ENCODE results near the gene RARRES1. TPM values are rescaled to one million over a fixed set of nuclear protein-coding genes. Genes with fewer than 3 reads are reported as not detected.

The RARRES1 gene
- total RNA-seq, 1 experiment from 2014 or later = 0.35 TPM

DNA sequence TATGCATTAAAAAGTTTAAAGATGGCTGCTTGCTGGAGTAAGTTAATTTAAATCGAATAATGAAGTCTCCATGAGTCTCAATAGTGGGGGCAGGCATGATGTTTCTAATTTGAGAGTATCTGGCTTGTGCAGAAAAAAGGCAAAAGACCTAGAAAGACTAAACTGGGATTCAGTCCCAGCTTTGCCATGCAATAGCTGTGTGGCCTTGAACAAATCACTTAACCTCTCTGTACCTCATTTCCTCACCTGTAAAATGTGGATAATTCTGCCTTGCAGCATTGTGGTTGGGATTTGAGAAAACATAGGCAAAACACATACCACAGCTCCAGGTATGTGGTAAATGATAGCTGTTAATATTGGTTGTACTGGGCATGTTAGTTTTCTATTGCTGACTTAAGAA lies 68.4 kb downstream of the RARRES1 start:
- ChIA-PET POLR2A (no interaction called here), CTCF (interaction anchor here (1.6 kb wide), 1 partner anchor 20 kb away, joined by 5 read pairs; the partner anchor contains the start of gene GFM1)
- no peak overlapping the region for H3K27ac Mint-ChIP-seq
- TF ChIP-seq ZNF232 (CRISPR knock-in tag; IDR thresholded peaks at IDR 0.05) = no peak
- TF ChIP-seq, protein P1, sequence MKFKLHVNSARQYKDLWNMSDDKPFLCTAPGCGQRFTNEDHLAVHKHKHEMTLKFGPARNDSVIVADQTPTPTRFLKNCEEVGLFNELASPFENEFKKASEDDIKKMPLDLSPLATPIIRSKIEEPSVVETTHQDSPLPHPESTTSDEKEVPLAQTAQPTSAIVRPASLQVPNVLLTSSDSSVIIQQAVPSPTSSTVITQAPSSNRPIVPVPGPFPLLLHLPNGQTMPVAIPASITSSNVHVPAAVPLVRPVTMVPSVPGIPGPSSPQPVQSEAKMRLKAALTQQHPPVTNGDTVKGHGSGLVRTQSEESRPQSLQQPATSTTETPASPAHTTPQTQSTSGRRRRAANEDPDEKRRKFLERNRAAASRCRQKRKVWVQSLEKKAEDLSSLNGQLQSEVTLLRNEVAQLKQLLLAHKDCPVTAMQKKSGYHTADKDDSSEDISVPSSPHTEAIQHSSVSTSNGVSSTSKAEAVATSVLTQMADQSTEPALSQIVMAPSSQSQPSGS (CRISPR knock-in tag; IDR thresholded peaks at IDR 0.05; ENCODE audit: borderline replicate concordance, low read depth) = no peak
- TF ChIP-seq, protein P2, sequence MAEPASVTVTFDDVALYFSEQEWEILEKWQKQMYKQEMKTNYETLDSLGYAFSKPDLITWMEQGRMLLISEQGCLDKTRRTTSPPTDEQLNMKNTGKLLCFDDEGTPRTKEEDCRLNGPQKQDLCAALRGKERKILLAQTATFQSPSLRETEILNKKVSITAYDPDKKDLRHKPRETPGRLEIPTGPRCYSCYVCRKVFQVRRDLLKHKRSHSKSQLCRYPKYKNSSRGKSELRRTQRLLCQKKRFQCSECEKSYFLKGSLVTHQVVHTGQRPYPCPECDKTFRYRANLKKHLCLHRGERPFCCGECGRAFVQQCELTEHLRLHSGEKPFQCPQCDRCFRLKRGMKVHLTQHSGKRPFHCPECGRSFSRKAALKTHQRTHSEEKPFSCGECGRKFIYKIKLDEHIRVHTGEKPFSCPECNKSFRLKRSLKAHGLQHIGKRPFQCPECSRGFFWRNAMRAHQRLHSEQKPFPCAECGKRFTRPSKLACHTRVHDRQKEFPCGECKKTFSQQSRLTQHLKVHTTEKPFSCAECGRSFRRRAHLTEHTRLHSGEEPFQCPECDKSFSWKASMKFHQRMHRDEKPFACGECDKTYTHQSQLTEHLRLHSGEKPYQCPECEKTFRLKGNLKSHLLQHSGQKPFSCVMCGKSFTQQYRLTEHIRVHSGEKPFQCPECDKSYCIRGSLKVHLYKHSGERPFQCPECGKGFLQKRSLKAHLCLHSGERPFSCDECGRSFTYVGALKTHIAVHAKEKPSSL (CRISPR knock-in tag; conservative IDR thresholded peaks at IDR 0.05) = no peak
- no peak for TF ChIP-seq KAT7 (CRISPR knock-in tag; IDR thresholded peaks at IDR 0.05; ENCODE audit: borderline replicate concordance)
- no peak for TF ChIP-seq ETV6 (CRISPR knock-in tag; IDR thresholded peaks at IDR 0.05)
- TF ChIP-seq NR1H2 (CRISPR knock-in tag; IDR thresholded peaks at IDR 0.05) = no peak
- TF ChIP-seq ZNF138 (CRISPR knock-in tag; conservative IDR thresholded peaks at IDR 0.05) = no peak
- no peak for TF ChIP-seq ZNF263 (CRISPR knock-in tag; IDR thresholded peaks at IDR 0.05; ENCODE audit: low read depth)
- TF ChIP-seq SMAD3 (CRISPR knock-in tag; IDR thresholded peaks at IDR 0.05; ENCODE audit: borderline replicate concordance) = no peak
- ATAC-seq = no peak
- H3K27me3 Mint-ChIP-seq (ENCODE audit: low read depth) = no peaks in the 10 kb centered on the region
- no peak overlapping the region for H3K4me3 Mint-ChIP-seq
- no peaks in the 10 kb centered on the region for H3K4me1 Mint-ChIP-seq
- H3K9me3 Mint-ChIP-seq = no peaks in the 10 kb centered on the region
- no peak for DNase-seq (ENCODE audit: low spot score)
- peaks cover 29% of the 10 kb centered on the region for H3K36me3 Mint-ChIP-seq

DNA sequence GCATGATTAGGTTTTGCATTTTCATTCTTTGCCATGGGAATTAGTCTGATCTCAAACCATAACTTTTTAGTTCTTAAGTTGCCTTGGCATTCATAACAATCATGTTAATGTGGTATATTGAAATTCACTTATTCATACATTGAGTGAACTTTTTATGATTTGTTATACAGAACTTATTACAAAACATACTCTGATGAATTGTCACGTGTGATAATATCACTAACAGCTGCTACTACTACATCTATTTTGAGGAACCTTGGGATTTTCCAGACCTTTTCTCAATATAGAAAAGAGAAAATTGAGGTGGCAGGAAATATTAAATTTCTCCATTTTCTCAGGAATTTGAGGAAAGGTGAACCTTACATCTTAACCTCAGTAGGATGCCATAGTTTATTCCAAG lies 69.0 kb downstream of the RARRES1 start:
- ChIA-PET POLR2A (no interaction called here), CTCF (no interaction called here)
- no peak for DNase-seq (ENCODE audit: low spot score)
- H3K9me3 Mint-ChIP-seq = no peaks in the 10 kb centered on the region
- no peak overlapping the region for H3K4me3 Mint-ChIP-seq
- no peaks in the 10 kb centered on the region for H3K4me1 Mint-ChIP-seq
- ATAC-seq = no peak
- H3K27me3 Mint-ChIP-seq (ENCODE audit: low read depth) = no peaks in the 10 kb centered on the region
- H3K36me3 Mint-ChIP-seq = peaks cover 28% of the 10 kb centered on the region
- H3K27ac Mint-ChIP-seq = no peak overlapping the region
- TF ChIP-seq IRF2 (CRISPR knock-in tag; IDR thresholded peaks at IDR 0.05; ENCODE audit: borderline replicate concordance, low read depth) (no peak), FOXK1 (CRISPR knock-in tag; IDR thresholded peaks at IDR 0.05) (no peak), ZNF232 (CRISPR knock-in tag; IDR thresholded peaks at IDR 0.05) (no peak), CBFB (CRISPR knock-in tag; IDR thresholded peaks at IDR 0.05; ENCODE audit: low read depth) (no peak), RORB (CRISPR knock-in tag; IDR thresholded peaks at IDR 0.05) (no peak), GRHL2 (CRISPR knock-in tag; IDR thresholded peaks at IDR 0.05; ENCODE audit: insufficient replicate concordance, severe bottlenecking) (no peak), SOX15 (CRISPR knock-in tag; IDR thresholded peaks at IDR 0.05) (no peak), CREM (CRISPR knock-in tag; IDR thresholded peaks at IDR 0.05) (no peak)
- TF ChIP-seq, protein P3, sequence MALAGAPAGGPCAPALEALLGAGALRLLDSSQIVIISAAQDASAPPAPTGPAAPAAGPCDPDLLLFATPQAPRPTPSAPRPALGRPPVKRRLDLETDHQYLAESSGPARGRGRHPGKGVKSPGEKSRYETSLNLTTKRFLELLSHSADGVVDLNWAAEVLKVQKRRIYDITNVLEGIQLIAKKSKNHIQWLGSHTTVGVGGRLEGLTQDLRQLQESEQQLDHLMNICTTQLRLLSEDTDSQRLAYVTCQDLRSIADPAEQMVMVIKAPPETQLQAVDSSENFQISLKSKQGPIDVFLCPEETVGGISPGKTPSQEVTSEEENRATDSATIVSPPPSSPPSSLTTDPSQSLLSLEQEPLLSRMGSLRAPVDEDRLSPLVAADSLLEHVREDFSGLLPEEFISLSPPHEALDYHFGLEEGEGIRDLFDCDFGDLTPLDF (CRISPR knock-in tag; IDR thresholded peaks at IDR 0.05) = no peak
- TF ChIP-seq, protein P4, sequence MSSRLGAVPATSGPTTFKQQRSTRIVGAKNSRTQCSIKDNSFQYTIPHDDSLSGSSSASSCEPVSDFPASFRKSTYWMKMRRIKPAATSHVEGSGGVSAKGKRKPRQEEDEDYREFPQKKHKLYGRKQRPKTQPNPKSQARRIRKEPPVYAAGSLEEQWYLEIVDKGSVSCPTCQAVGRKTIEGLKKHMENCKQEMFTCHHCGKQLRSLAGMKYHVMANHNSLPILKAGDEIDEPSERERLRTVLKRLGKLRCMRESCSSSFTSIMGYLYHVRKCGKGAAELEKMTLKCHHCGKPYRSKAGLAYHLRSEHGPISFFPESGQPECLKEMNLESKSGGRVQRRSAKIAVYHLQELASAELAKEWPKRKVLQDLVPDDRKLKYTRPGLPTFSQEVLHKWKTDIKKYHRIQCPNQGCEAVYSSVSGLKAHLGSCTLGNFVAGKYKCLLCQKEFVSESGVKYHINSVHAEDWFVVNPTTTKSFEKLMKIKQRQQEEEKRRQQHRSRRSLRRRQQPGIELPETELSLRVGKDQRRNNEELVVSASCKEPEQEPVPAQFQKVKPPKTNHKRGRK (CRISPR knock-in tag; IDR thresholded peaks at IDR 0.05; ENCODE audit: borderline replicate concordance) = no peak
- TF ChIP-seq, protein P5, sequence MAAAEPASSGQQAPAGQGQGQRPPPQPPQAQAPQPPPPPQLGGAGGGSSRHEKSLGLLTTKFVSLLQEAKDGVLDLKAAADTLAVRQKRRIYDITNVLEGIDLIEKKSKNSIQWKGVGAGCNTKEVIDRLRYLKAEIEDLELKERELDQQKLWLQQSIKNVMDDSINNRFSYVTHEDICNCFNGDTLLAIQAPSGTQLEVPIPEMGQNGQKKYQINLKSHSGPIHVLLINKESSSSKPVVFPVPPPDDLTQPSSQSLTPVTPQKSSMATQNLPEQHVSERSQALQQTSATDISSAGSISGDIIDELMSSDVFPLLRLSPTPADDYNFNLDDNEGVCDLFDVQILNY (CRISPR knock-in tag; IDR thresholded peaks at IDR 0.05) = no peak
- TF ChIP-seq, protein P6, sequence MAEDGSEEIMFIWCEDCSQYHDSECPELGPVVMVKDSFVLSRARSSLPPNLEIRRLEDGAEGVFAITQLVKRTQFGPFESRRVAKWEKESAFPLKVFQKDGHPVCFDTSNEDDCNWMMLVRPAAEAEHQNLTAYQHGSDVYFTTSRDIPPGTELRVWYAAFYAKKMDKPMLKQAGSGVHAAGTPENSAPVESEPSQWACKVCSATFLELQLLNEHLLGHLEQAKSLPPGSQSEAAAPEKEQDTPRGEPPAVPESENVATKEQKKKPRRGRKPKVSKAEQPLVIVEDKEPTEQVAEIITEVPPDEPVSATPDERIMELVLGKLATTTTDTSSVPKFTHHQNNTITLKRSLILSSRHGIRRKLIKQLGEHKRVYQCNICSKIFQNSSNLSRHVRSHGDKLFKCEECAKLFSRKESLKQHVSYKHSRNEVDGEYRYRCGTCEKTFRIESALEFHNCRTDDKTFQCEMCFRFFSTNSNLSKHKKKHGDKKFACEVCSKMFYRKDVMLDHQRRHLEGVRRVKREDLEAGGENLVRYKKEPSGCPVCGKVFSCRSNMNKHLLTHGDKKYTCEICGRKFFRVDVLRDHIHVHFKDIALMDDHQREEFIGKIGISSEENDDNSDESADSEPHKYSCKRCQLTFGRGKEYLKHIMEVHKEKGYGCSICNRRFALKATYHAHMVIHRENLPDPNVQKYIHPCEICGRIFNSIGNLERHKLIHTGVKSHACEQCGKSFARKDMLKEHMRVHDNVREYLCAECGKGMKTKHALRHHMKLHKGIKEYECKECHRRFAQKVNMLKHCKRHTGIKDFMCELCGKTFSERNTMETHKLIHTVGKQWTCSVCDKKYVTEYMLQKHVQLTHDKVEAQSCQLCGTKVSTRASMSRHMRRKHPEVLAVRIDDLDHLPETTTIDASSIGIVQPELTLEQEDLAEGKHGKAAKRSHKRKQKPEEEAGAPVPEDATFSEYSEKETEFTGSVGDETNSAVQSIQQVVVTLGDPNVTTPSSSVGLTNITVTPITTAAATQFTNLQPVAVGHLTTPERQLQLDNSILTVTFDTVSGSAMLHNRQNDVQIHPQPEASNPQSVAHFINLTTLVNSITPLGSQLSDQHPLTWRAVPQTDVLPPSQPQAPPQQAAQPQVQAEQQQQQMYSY (CRISPR knock-in tag; IDR thresholded peaks at IDR 0.05) = no peak
- TF ChIP-seq, protein P7, sequence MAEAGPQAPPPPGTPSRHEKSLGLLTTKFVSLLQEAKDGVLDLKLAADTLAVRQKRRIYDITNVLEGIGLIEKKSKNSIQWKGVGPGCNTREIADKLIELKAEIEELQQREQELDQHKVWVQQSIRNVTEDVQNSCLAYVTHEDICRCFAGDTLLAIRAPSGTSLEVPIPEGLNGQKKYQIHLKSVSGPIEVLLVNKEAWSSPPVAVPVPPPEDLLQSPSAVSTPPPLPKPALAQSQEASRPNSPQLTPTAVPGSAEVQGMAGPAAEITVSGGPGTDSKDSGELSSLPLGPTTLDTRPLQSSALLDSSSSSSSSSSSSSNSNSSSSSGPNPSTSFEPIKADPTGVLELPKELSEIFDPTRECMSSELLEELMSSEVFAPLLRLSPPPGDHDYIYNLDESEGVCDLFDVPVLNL (CRISPR knock-in tag; IDR thresholded peaks at IDR 0.05; ENCODE audit: borderline replicate concordance, low read depth) = no peak
